Measurements from ENCODE around the gene EEF2K.
"Not testable (repeated sequence)": the region's sequence is repeated elsewhere in the genome, so short reads cannot be mapped to it uniquely, and the experiment has no call there.

Gene EEF2K

DNA sequence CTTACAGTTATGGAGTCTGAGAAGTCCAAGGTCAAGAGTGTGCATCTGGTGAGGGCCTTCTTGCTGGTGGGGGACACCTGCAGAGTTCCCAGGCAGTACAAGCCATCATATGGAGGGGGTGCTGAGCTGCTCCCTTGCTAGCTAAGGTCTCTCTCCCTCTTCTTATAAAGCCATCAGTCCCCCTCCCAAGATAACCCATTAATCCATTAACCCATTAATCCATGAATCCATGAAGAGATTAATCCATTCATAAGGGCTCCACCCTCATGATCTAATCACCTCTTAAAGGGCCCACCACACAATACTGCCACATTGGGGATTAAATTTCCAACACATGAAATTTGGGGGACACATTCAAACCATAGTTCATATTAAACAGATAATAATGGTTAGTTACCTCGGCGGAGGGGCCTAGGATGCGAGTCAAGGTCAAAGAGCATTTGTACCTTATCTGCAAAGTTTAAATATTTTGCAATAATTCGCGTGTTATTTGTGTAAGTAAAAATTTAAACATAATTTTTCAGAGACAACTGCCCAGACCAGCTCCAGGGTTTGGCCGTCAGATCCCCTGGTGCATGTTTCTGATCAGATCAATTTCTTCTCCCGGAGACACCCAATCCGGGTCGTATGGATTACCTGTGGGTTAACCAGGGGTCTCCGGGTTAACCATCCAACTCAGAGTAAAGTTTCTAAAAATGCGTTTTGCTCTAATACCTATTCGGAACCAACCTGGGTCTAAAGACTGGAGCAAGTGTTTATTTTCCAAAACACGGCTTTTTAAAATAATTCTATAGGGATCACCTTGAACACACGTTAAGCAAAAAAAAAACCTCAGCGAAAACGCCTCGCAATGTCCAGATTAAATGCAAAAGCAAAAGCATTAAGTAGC lies 90.4 kb downstream of the EEF2K start:
- DNase-seq (ENCODE audit: low read depth): no peak

DNA sequence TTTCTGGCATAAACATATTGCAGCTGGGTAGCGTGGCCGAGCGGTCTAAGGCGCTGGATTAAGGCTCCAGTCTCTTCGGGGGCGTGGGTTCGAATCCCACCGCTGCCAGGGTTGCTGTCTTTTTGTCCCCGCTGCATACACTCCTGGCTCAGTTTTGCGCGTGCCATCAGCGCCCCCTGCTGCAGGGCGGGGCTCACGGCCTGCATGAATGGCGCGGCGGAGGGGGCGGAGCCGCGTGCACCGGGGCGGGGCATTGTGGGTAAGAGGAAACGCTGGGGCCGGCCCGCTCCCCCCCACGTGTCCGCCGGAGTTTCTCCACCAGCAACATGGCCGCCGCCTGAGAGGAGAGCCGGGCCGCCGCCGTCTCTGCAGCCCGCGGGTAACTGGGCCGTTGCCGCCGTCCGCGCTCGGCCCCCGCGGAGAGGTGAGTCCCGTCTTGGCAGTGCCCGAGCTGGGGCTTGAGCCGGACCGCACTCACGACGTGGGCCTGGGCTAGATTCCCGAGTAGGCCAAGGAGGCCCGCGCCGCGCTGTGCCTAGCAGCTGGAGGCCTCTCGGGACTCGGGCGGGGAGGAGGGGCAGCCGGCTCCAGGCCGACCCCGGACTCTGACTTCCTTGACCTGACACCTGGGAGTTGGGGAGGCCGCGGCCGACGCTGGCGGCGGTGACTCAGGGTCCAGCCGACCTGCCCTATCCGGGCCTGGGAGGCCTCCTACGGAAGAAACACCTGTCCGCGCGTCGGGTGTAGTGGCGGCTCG lies 91.2 kb downstream of the EEF2K start, which contains the start of gene POLR3E:
POLR3E (plus strand) TSS at position 296 of the 757 bp plus-strand sequence. CDS start 5,560 bp downstream, outside the sequence.
- DNase-seq (ENCODE audit: low read depth): peak; percentile 96

DNA sequence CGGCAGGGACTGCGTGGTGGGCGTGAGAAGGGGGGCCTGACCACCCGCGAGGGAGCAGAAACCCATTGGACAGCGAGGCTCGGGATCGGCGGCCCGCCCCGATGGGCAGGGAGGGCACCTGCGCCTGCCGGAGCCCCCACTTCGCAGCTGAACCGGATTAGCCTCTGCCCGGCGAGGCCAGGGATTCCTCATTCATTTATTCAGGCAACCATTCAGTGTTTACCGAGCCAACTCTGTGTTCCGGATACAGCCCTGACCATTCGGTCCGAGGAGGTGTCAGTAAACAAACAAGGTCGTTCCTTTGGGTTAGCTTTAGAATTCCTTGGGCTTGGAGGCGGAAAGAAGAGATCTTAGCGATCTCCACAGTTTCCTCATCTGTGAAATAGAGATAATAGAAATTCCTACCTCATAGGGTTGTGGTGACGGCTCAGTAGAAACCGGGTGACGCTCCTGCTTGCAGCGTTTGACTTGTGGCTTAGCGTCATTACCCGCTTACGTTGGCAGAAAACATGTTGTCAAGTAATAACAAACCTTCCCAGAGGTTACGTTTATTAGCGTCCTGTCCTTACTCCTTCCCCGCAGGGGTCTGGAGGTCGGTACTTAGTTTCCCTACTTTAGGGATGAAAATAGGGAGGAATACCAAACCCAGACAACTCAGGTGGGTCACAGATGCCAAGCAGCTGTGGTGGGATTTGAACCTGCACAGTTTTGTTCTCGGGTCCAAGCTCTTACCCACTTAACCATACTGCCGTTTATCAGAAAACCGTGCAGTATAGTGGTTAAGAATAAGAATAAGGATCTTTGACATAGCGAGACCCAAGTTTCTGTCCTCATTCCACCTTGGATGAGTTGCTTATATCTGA lies 92.0 kb downstream of the EEF2K start:
- peak; percentile 96 for DNase-seq (ENCODE audit: low read depth)

DNA sequence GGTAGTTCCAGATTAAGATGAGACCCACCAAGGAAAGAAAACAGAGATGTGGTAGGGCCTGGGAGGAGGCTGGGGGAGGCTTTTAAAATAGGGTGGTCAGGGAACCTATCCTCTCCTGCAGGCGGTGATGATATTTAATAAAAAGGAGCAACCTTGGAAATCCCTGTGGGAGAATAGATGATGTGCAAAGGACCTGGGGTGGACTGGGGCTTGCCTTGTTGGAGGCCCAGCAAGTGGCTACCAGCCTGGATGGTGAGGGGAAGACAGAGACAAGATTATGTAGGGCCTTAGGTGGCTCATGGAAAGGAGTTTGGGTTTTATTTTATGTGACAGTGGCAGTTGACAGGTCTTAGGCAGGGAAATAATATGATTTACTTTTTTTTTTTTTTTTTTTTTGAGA lies 93.0 kb downstream of the EEF2K start:
- DNase-seq (ENCODE audit: low read depth): no peak

GRCh38 chr16:22300427-22301071 lies 94.5 kb downstream of the EEF2K start:
- peak; percentile 71 for DNase-seq (ENCODE audit: low read depth)

DNA sequence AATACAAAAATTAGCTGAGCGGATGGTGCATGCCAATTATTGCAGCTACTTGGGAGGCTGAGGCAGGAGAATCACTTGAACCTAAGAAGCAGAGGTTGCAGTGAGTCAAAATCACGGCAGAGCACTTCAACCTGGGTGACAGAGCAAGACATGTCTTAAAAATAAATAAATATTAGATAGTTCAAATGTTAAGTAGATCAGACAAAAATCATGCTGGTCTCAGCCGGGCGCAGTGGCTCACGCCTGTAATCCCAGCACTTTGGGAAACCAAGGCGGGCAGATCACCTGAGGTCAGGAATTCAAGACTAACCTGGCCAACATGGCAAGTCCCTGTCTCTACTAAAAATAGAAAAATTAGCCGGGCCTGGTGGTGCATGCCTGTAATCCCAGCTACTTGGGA lies 95.3 kb downstream of the EEF2K start:
- not testable (repeated sequence) for DNase-seq (ENCODE audit: low read depth)

- no peak for DNase-seq (ENCODE audit: low read depth)
Measured at GRCh38 chr16:22302776-22303363, 96.8 kb downstream of the EEF2K start.

DNA sequence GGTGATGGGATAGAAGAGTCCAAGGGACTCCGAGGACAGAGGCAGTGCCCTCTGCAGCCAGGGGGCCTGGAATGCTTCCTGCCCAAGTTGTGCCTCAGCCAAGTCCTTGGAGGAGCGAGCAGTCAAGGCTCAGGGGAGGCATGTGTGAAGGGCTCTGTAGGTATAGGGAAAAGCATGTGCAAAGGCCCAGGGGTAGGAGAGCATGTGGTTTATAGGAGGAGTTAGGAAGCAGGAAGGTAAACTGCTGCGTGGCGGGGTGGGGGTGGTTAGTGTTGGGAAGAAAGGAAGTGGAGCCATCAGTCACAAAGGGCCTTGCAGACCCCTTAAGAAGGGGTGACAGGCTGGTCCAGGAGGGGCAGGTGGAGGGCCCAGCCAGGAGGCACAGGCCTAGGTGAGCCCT lies 98.3 kb downstream of the EEF2K start:
- DNase-seq (ENCODE audit: low read depth): no peak

DNA sequence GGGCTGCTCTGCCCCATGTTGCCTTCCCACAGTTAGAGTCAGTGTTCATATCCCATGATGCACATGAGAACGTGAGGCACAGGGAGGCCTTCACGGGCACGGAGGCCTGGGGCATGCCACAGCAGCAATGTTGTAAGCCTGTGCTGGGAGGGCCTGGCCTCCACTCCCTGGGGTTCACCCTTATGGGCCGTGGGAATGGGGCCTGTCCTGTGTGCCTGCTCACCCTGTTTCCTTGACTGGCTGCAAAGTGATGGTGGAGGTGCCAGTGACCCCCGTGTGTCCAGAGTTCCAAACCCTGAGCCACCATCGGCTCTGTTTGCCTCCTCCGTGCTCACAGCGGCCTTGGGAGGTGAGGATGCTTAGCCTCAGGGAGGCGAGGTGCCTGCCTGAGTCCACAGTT lies 100.7 kb downstream of the EEF2K start:
- DNase-seq (ENCODE audit: low read depth): no peak

GRCh38 chr16:22307838-22308237 lies 101.8 kb downstream of the EEF2K start:
- no peak for DNase-seq (ENCODE audit: low read depth)

DNA sequence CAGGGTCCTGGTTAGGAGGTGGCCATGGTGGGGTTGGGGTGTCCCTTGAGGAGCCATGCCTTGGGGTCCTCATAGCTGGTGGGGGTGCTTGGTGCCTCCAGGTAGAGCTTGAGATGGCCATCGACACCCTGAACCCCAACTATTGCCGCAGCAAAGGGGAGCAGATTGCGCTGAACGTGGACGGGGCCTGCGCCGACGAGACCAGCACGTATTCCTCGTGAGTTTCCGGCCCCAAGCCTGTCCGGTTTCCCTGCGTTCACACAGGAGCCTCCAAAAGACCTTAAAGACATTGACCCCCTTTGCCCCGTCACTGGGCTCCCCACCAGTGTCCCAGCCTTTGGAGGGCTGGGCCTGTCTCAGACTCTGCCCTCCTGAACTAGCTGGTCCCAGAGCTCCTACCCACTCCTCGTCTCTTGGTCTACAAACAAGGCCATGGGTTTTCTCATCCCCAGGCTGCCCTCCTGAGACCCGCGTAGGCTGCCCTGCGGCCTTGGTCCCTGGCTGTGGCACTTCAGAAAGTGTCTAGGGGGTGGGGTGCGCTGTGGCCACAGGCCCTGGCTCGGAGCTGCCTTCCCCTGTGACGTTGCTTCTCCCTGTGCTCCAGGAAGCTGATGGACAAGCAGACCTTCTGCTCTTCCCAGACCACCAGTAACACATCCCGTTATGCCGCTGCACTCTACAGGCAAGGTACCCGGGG lies 102.9 kb downstream of the EEF2K start:
- DNase-seq (ENCODE audit: low read depth): no peak

- no peak for DNase-seq (ENCODE audit: low read depth)
Measured at GRCh38 chr16:22311520-22311919, 105.4 kb downstream of the EEF2K start.

DNA sequence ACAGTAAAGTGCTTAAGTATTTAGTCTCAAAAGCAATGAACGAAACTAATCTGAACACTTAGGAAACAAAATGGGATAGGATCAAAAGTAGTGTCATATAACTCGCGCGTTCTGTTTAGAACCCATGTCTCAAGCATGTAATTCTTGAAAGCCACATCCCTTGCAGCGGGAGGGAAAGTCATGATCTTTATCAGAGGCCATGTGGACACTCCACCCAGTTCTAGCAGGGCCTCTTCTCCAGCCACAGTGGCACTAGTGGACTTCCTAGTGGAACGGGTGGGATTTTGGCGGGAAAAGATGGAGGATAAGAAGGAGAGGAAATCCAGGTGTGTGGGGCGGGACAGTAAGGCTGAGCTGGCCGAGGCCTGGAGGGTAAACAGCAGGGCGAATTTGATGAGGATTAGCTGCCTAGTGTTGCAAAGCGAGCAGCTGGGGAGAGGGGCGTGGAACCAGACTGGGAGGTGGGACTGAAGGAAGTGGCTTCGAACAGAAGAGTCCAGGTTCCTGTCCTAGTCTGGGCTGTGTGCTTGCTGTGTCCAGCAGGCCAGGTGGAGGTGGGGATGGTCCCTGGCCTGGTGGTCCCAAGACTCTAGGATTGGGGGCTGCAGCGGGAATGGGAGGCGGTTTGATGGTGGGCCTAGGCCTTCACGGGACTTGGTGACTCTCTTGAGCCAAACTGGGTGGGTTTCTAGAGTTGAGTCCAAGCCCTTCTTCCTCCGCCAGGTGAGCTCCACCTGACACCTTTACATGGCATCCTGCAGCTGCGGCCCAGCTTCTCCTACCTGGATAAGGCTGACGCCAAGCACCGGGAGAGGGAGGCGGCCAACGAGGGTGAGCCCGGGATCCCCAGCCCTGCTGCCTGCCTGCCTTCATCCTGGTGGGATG lies 107.1 kb downstream of the EEF2K start:
- no peak for DNase-seq (ENCODE audit: low read depth)

DNA sequence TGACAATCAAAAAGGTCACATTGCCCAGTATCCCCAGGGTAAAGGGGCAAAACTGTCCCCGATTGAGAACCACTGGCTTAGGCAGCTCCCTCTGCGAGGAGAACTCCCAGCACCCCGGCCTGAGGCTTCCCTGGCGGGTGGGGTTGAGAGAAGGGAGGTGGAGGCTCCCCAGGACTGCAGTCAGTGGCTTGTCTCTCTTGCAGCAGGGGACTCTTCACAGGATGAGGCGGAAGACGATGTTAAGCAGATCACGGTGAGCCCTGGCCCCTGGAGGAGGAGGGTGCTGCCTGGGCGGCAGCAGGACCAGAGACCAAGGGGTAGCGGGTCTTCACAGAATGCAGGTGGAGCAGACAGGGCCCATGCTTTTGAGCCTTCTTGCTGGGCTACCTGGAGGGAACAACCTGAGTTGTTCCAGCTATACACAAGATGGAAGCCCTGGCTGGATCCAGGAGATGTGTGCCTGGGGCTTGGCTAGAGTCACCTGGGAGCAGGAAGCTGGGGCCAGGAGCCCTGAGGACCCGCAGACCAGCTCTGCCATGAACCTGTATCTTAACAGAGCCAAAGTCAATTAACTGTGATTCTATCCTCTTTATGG lies 107.9 kb downstream of the EEF2K start:
- DNase-seq (ENCODE audit: low read depth): no peak

GRCh38 chr16:22314661-22315626 lies 108.9 kb downstream of the EEF2K start:
- no peak for DNase-seq (ENCODE audit: low read depth)

DNA sequence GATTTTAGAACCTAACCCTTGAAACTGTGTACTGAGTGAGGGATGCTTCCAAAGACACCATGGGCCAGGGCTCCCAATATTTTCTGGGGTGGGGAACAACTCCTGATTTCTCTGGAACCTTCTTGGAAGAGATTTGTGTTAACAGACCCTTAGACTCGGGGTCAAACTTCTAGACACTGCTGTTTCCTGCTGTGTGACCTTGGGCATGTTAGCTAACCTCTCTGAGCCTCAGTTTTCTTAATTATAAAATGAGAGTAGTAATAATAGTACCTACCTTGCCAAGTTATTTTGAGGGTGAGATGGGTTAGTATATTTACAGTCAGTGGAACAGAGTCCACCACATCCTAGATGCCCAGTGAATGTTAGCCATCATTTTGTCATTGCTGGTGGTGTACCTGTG lies 109.9 kb downstream of the EEF2K start:
- no peak for DNase-seq (ENCODE audit: low read depth)

- no peak for DNase-seq (ENCODE audit: low read depth)
Measured at GRCh38 chr16:22316411-22316811, 110.3 kb downstream of the EEF2K start.

GRCh38 chr16:22317001-22317530 lies 111.0 kb downstream of the EEF2K start:
- DNase-seq (ENCODE audit: low read depth): no peak

All from fibroblast of gingiva (primary cell).